ENCODE measurements around the gene AASDHPPT. TPM values are rescaled to one million over a fixed set of nuclear protein-coding genes. Genes with fewer than 3 reads are reported as not detected.

Gene AASDHPPT
- total RNA-seq, 1 experiment from 2014 or later: 96.6 TPM

DNA sequence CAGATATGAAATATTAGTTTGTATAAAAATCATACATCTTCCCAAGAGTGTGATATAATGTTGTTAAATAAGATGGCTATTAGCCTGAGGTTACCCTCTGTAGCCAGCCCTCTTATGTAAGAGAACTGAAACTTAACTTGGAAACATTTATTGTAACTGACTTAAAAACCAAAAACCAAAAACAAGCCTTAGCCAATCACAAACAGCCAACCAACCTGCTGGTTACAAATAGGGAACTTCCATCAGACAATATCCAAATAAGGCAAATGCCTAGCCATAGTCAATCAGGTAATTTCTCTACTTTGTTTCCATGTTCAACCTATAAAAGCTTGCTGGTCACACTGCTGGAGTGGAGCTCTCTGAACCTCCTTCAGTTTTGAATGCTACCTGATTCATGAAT, 14.5 kb upstream of the AASDHPPT start:
- TF ChIP-seq EZH2 (IDR thresholded peaks at IDR 0.05; ENCODE audit: borderline replicate concordance, low read depth, low read length, poor library complexity, severe bottlenecking): no peak
- TF ChIP-seq, protein P1, sequence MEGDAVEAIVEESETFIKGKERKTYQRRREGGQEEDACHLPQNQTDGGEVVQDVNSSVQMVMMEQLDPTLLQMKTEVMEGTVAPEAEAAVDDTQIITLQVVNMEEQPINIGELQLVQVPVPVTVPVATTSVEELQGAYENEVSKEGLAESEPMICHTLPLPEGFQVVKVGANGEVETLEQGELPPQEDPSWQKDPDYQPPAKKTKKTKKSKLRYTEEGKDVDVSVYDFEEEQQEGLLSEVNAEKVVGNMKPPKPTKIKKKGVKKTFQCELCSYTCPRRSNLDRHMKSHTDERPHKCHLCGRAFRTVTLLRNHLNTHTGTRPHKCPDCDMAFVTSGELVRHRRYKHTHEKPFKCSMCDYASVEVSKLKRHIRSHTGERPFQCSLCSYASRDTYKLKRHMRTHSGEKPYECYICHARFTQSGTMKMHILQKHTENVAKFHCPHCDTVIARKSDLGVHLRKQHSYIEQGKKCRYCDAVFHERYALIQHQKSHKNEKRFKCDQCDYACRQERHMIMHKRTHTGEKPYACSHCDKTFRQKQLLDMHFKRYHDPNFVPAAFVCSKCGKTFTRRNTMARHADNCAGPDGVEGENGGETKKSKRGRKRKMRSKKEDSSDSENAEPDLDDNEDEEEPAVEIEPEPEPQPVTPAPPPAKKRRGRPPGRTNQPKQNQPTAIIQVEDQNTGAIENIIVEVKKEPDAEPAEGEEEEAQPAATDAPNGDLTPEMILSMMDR (conservative IDR thresholded peaks at IDR 0.05; ENCODE audit: low read depth, low read length): no peak
- Histone ChIP-seq H3K36me3 (ENCODE audit: insufficient read depth, low read length, poor library complexity, severe bottlenecking) (no peaks in the 10 kb centered on the region), H3K27ac (ENCODE audit: low read depth, low read length, poor library complexity, severe bottlenecking) (no peak overlapping the region), H3K27me3 (replicated peaks; ENCODE audit: insufficient read depth, low read depth, low read length, poor library complexity) (no peaks in the 10 kb centered on the region), H3K9me3 (ENCODE audit: low read depth, low read length, poor library complexity, severe bottlenecking) (no peaks in the 10 kb centered on the region), H3K4me1 (ENCODE audit: insufficient read depth, low read length, poor library complexity, severe bottlenecking) (no peaks in the 10 kb centered on the region), H3K4me3 (ENCODE audit: low read depth, low read length, poor library complexity, severe bottlenecking) (no peak overlapping the region)
- DNase-seq (ENCODE audit: low spot score): no peak
- BruUV-seq (replicated peaks): no TSS peak
- POLR2A ChIA-PET (ENCODE audit: low non-redundant PET): no interaction called here
- CTCF ChIA-PET: no interaction called here
- intact Hi-C loops (cut with micrococcal nuclease; ENCODE audit: unreplicated experiment): no loop called here

DNA sequence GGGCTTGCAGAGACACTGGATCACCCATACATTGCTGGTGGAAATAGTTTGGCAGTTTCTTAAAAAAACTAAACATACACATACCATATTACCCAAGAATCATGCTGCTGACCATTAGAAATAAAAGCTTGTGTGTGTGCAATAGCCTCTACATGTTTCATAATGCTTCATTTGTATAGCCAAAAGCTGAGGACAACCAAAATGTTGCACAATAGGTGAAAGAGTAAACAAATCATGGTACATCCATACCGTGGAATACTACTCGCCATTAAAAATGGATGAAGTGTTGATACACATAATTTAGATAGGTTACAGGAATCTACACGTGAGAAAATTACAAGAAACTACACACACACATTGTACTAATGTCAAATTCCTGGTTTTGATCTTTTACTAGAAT, 6.9 kb upstream of the AASDHPPT start:
- Histone ChIP-seq H3K9me3 (ENCODE audit: low read depth, low read length, poor library complexity, severe bottlenecking) (no peaks in the 10 kb centered on the region), H3K4me3 (ENCODE audit: low read depth, low read length, poor library complexity, severe bottlenecking) (no peak overlapping the region), H3K4me1 (ENCODE audit: insufficient read depth, low read length, poor library complexity, severe bottlenecking) (no peaks in the 10 kb centered on the region), H3K27me3 (replicated peaks; ENCODE audit: insufficient read depth, low read depth, low read length, poor library complexity) (no peaks in the 10 kb centered on the region), H3K27ac (ENCODE audit: low read depth, low read length, poor library complexity, severe bottlenecking) (no peak overlapping the region), H3K36me3 (ENCODE audit: insufficient read depth, low read length, poor library complexity, severe bottlenecking) (no peaks in the 10 kb centered on the region)
- intact Hi-C loops (cut with micrococcal nuclease; ENCODE audit: unreplicated experiment): no loop called here
- POLR2A ChIA-PET (ENCODE audit: low non-redundant PET): no interaction called here
- BruUV-seq (replicated peaks): no TSS peak
- DNase-seq (ENCODE audit: low spot score): no peak
- TF ChIP-seq, protein P1 (conservative IDR thresholded peaks at IDR 0.05; ENCODE audit: low read depth, low read length): no peak
- TF ChIP-seq EZH2 (IDR thresholded peaks at IDR 0.05; ENCODE audit: borderline replicate concordance, low read depth, low read length, poor library complexity, severe bottlenecking): no peak
- CTCF ChIA-PET: no interaction called here

DNA sequence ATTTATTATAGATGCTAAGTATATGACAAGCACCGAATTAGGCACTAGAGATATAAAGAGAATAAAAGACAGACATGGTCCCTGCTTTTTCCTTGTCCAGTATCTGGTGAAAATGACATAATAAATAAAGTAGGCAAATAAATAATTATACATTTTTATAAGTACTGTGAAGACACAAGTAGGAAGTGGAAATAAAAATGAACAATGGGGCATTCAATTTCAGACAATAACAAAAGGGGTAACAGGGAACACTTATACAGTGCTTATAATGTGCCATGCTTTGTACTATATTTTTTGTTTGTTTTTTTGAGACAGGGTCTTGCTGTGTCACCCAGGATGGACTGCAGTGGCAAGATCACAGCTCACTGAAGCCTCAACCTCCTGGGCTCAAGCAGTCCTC, 4.7 kb upstream of the AASDHPPT start:
- BruUV-seq (replicated peaks): no TSS peak
- ChIA-PET POLR2A (ENCODE audit: low non-redundant PET) (no interaction called here), CTCF (no interaction called here)
- no peak for DNase-seq (ENCODE audit: low spot score)
- Histone ChIP-seq H3K27me3 (replicated peaks; ENCODE audit: insufficient read depth, low read depth, low read length, poor library complexity) (no peaks in the 10 kb centered on the region), H3K27ac (ENCODE audit: low read depth, low read length, poor library complexity, severe bottlenecking) (no peak overlapping the region), H3K9me3 (ENCODE audit: low read depth, low read length, poor library complexity, severe bottlenecking) (no peaks in the 10 kb centered on the region), H3K4me1 (ENCODE audit: insufficient read depth, low read length, poor library complexity, severe bottlenecking) (peaks cover 6% of the 10 kb centered on the region), H3K36me3 (ENCODE audit: insufficient read depth, low read length, poor library complexity, severe bottlenecking) (no peaks in the 10 kb centered on the region), H3K4me3 (ENCODE audit: low read depth, low read length, poor library complexity, severe bottlenecking) (no peak overlapping the region)
- TF ChIP-seq, protein P1 (conservative IDR thresholded peaks at IDR 0.05; ENCODE audit: low read depth, low read length): no peak
- no peak for TF ChIP-seq EZH2 (IDR thresholded peaks at IDR 0.05; ENCODE audit: borderline replicate concordance, low read depth, low read length, poor library complexity, severe bottlenecking)
- intact Hi-C loops (cut with micrococcal nuclease; ENCODE audit: unreplicated experiment): no loop called here
